Measurements from ENCODE around the gene FAM181A.

The FAM181A gene

DNA sequence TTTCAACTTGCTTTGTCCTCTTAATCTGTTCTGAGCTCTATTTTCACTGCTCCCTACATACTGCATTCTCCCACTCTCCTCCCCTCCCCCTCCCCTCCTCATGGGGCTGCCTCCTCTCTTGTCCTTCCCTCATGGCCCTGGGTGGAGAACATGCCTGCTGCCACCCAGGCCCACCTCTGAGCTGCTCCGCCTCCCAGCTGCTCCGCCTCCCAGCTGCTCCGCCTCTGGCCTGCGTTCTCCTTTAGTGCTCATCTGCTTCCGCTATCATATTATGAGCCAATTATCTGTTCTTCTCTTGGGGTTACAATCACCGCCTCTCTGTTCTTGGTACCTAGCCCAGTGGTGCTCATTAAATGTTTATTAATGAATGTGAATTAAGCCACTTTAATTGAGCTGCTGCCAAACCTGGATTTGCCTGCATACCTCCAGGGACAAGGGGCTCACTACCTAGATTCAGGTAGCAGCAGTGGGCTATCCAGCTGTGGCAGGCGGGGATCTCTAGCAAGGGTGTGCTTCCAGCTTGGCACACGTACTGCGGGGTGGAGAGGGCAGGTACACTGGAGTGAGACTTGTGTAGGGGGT lies 32.0 kb upstream of the FAM181A start:
- no peak overlapping the region for H2AFZ ChIP-seq (ENCODE audit: low read length)
- H3K4me1 ChIP-seq (ENCODE audit: insufficient read depth, low read length, severe bottlenecking), result no peaks in the 10 kb centered on the region

DNA sequence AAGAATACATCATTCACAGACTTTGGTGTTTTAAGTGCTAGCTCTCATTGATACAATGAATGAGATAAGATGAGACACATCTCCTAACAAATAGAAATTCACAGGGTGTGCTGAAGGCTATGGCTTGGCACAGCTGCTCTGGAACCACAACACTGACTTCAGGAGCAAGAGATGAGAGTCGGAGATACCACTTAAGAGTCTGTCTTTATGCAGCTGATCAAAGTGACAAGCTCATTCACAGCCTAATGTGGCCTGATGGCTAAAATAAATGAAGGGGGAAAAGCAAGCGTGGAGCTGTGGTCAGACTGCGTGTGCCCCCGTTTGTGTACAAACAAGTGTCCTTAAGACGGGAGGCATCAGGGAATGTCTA lies 29.7 kb upstream of the FAM181A start:
- no peak overlapping the region for H3K4me2 ChIP-seq (ENCODE audit: low read length)
- no peak overlapping the region for H3K4me3 ChIP-seq (ENCODE audit: low read depth, low read length, poor library complexity, severe bottlenecking)
- no peak for TF ChIP-seq EZH2 (IDR thresholded peaks at IDR 0.05; ENCODE audit: borderline replicate concordance, low read length)
- TF ChIP-seq, protein P1, sequence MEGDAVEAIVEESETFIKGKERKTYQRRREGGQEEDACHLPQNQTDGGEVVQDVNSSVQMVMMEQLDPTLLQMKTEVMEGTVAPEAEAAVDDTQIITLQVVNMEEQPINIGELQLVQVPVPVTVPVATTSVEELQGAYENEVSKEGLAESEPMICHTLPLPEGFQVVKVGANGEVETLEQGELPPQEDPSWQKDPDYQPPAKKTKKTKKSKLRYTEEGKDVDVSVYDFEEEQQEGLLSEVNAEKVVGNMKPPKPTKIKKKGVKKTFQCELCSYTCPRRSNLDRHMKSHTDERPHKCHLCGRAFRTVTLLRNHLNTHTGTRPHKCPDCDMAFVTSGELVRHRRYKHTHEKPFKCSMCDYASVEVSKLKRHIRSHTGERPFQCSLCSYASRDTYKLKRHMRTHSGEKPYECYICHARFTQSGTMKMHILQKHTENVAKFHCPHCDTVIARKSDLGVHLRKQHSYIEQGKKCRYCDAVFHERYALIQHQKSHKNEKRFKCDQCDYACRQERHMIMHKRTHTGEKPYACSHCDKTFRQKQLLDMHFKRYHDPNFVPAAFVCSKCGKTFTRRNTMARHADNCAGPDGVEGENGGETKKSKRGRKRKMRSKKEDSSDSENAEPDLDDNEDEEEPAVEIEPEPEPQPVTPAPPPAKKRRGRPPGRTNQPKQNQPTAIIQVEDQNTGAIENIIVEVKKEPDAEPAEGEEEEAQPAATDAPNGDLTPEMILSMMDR (IDR thresholded peaks at IDR 0.05; ENCODE audit: low read length), result no peak
- H3K9ac ChIP-seq (ENCODE audit: low read length), result no peak overlapping the region
- H3K9me2 ChIP-seq (ENCODE audit: low read depth, low read length), result no peaks in the 10 kb centered on the region
- no peaks in the 10 kb centered on the region for H3K27me3 ChIP-seq (ENCODE audit: insufficient read depth, low read length)
- H2AFZ ChIP-seq (ENCODE audit: low read length), result no peak overlapping the region
- no peak overlapping the region for H3K27ac ChIP-seq (ENCODE audit: low read depth, low read length, poor library complexity, severe bottlenecking)
- H3K79me2 ChIP-seq (ENCODE audit: insufficient read depth, low read length), result no peaks in the 10 kb centered on the region
- H4K20me1 ChIP-seq (ENCODE audit: insufficient read depth, low read length), result no peaks in the 10 kb centered on the region
- H3K9me3 ChIP-seq (ENCODE audit: low read length), result no peaks in the 10 kb centered on the region
- no peaks in the 10 kb centered on the region for H3K4me1 ChIP-seq (ENCODE audit: insufficient read depth, low read length, severe bottlenecking)
- H3F3A ChIP-seq (ENCODE audit: insufficient read depth, low read length), result no peaks in the 10 kb centered on the region
- no peaks in the 10 kb centered on the region for H3K36me3 ChIP-seq (ENCODE audit: insufficient read depth, low read length)

More for the DNA sequence above, 32.0 kb upstream of the FAM181A start:
- no peaks in the 10 kb centered on the region for H3F3A ChIP-seq (ENCODE audit: insufficient read depth, low read length)
- H4K20me1 ChIP-seq (ENCODE audit: insufficient read depth, low read length), result no peaks in the 10 kb centered on the region
- no peak overlapping the region for H3K27ac ChIP-seq (ENCODE audit: low read depth, low read length, poor library complexity, severe bottlenecking)
- no peak overlapping the region for H3K4me2 ChIP-seq (ENCODE audit: low read length)
- H3K36me3 ChIP-seq (ENCODE audit: insufficient read depth, low read length), result no peaks in the 10 kb centered on the region
- no peaks in the 10 kb centered on the region for H3K9me3 ChIP-seq (ENCODE audit: low read length)
- H3K9ac ChIP-seq (ENCODE audit: low read length), result no peak overlapping the region
- H3K27me3 ChIP-seq (ENCODE audit: insufficient read depth, low read length), result no peaks in the 10 kb centered on the region
- H3K4me3 ChIP-seq (ENCODE audit: low read depth, low read length, poor library complexity, severe bottlenecking), result no peak overlapping the region
- H3K9me2 ChIP-seq (ENCODE audit: low read depth, low read length), result no peaks in the 10 kb centered on the region
- TF ChIP-seq EZH2 (IDR thresholded peaks at IDR 0.05; ENCODE audit: borderline replicate concordance, low read length), result no peak
- TF ChIP-seq, protein P1 (IDR thresholded peaks at IDR 0.05; ENCODE audit: low read length), result no peak
- no peaks in the 10 kb centered on the region for H3K79me2 ChIP-seq (ENCODE audit: insufficient read depth, low read length)

GRCh38 chr14:93898081-93898611 lies 29.0 kb upstream of the FAM181A start:
- no peaks in the 10 kb centered on the region for H3F3A ChIP-seq (ENCODE audit: insufficient read depth, low read length)
- H3K27ac ChIP-seq (ENCODE audit: low read depth, low read length, poor library complexity, severe bottlenecking), result no peak overlapping the region
- no peaks in the 10 kb centered on the region for H3K4me1 ChIP-seq (ENCODE audit: insufficient read depth, low read length, severe bottlenecking)
- H3K9me3 ChIP-seq (ENCODE audit: low read length), result no peaks in the 10 kb centered on the region
- no peaks in the 10 kb centered on the region for H3K36me3 ChIP-seq (ENCODE audit: insufficient read depth, low read length)
- no peaks in the 10 kb centered on the region for H3K27me3 ChIP-seq (ENCODE audit: insufficient read depth, low read length)
- H3K79me2 ChIP-seq (ENCODE audit: insufficient read depth, low read length), result no peaks in the 10 kb centered on the region
- no peak for TF ChIP-seq EZH2 (IDR thresholded peaks at IDR 0.05; ENCODE audit: borderline replicate concordance, low read length)
- TF ChIP-seq, protein P1 (IDR thresholded peaks at IDR 0.05; ENCODE audit: low read length), result no peak
- no peaks in the 10 kb centered on the region for H4K20me1 ChIP-seq (ENCODE audit: insufficient read depth, low read length)
- no peak overlapping the region for H2AFZ ChIP-seq (ENCODE audit: low read length)
- H3K4me2 ChIP-seq (ENCODE audit: low read length), result no peak overlapping the region
- H3K4me3 ChIP-seq (ENCODE audit: low read depth, low read length, poor library complexity, severe bottlenecking), result no peak overlapping the region
- H3K9me2 ChIP-seq (ENCODE audit: low read depth, low read length), result no peaks in the 10 kb centered on the region
- no peak overlapping the region for H3K9ac ChIP-seq (ENCODE audit: low read length)

Measured in OCI-LY1 (cell line).